HG02970 (cell line): ENCODE results near the gene PRR19.
"Not testable (repeated sequence)": the region's sequence is repeated elsewhere in the genome, so short reads cannot be mapped to it uniquely, and the experiment has no call there.

Experiments
- ATAC-seq: cut with Tn5 transposase; IDR thresholded peaks from one replicate; pipeline ENCODE4 v1.9.1; 2021; ENCODE audit warnings: mild to moderate bottlenecking, moderate library complexity, moderate number of reproducible peaks; ENCODE audit not compliant: unreplicated experiment, low FRiP score

The PRR19 gene

DNA sequence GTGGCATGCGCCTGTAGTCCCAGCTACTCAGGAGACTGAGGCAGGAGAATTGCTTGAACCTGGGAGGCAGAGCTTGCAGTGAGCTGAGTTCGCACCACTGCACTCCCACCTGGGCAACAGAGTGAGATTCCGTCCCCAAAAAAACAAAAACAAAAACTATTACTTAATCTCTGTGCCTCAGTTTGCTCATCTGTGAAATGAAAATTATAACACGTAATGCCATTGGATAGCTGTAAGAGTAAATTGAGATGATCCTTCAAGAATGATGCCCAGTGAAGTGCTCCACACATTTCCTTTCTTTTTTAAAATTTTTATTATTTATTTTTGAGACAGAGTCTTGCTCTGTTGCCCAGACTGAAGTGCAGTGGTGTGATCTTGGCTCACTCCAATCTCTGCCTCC lies 38.0 kb downstream of the PRR19 start:
- not testable (repeated sequence) for ATAC-seq

DNA sequence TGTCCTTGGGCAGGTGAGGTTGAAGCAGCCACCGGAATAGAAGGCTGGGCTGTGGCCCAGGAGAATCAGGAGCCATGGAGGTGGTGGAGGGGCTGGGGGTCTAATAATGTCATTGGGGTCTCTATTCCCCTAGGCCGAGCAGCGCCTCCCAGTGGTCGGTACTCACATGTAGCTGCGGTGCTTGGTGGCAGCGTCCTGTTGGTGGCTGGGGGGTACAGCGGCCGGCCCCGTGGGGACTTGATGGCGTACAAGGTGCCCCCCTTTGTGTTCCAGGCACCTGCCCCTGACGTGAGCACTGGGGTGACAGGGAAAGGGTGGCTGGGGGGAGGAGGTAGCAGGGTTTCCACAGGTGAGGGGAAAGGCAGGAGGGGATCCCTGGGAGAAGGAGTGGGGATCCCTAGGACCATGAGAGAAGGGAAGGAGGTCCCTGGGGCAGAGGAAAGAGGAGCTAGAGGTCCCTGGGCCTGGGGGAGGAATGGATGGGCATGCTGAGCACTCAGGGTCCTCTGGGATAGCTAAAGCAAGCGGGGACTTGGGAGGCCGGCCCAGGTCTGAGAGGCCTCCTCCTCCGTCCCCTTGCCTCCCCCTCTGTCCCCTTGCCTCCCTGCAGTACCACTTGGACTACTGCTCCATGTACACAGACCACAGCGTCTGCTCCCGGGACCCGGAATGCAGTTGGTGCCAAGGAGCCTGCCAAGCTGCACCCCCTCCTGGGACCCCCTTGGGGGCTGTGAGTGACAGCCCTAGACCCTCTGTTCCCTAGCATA lies 41.6 kb downstream of the PRR19 start:
- no peak for ATAC-seq

DNA sequence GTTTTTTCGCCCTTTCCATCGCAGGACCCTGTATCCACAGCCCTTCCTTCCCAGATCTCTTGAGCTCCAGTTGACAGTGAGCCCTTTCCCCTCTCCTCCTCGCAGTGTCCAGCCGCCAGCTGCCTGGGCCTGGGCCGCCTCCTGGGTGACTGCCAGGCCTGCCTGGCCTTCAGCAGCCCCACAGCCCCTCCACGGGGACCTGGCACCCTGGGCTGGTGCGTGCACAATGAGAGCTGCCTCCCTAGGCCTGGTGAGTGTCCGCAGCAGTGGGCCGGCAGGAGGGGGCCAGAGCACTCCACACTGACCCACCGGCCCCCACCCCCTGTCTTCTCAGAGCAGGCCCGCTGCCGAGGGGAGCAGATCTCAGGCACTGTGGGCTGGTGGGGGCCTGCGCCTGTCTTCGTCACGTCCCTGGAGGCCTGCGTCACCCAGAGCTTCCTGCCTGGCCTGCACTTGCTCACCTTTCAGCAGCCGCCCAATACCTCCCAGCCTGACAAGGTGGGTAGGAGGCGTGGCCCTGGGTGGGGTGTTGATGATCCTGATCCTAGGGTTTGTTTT lies 42.5 kb downstream of the PRR19 start:
- ATAC-seq = no peak

DNA sequence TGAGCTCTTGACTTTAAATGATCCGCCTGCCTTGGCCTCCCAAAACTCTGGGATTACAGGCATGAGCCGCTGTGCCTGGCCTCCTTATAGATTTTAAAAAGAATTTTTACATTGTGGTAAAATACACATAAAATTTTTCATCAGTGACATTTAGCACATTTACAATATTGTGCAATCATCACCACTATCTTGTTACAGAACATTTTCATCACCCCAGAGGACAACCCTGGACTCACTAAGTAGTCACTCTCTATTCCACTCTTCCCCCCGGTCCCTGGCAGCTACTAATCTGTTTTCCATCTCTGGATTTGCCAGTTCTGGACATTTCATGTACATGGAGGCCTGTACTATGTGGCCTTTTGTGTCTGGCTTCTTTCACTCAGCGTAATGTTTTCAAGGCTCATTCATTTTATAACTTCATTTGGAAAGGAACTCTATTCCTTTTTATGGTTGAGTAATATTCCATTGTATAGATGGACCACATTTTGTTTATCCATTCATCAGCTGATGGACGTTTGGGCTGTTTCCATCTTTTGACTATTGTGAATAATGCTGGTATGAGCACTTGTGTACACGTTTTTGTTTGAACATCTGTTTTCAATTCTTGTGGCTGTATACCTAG lies 43.4 kb downstream of the PRR19 start:
- no peak for ATAC-seq

DNA sequence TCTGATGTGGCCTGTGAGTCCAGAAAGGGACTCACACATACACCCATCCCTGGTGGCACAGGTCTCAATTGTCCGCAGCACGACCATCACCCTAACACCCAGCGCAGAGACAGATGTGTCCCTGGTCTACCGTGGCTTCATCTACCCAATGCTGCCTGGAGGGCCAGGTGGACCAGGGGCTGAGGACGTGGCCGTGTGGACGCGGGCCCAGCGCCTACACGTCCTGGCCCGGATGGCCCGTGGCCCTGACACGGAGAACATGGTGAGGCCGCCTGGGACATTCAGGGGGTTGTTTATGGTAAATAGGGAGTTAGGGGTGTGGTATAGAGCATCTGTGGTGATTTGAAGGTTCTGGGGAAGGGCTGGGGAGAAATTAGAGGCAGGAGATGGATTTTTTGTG lies 46.3 kb downstream of the PRR19 start:
- ATAC-seq = no peak

DNA sequence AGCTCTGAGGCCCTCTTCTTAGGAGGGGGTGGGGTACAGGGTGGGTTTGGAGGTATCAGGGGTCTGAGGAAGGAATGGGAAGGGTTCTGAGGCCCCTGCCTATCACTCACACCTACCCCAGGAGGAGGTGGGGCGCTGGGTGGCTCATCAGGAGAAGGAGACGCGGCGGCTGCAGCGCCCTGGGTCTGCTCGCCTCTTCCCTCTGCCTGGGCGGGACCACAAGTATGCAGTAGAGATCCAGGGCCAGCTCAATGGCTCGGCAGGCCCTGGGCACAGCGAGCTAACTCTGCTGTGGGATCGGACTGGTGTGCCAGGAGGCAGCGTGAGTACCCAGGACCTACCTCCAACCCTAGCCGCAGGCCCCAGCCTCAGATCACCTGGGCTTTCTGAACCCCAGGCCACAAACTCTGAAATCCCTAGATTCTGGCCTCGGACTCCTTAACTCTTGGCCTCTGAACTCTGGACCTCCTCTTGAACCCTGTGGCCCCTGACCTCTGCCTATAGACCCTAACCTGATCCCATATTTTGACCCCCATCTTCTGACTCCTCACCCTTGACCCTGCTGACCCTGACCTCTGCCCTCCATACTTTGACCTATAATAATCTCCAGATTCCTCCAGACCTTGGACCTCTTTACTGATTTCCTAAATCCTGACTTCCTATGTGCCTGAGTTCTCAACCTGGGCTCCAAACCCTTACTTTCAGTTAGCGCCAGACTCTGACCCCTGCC lies 47.6 kb downstream of the PRR19 start:
- ATAC-seq = no peak

DNA sequence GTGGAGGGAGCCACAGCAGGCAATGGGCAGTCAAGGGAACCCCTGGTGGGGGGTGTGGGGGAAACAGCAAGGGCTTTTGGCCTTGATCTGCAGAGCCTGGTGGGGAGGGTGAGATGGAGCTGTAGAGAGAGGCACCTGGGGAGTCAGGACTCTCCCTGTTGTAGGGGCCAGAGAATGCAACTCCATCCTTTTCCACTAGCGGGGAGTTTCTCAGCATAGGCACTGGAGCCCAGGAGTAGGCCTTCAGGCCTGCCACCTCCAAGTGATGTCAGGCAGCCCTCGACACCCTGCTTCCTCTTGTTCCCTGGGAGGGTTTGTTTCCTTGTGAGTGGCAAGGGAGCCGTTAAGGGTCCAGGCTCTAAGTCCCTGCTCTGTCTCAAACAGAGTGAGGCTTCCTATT lies 48.5 kb downstream of the PRR19 start:
- ATAC-seq = no peak

DNA sequence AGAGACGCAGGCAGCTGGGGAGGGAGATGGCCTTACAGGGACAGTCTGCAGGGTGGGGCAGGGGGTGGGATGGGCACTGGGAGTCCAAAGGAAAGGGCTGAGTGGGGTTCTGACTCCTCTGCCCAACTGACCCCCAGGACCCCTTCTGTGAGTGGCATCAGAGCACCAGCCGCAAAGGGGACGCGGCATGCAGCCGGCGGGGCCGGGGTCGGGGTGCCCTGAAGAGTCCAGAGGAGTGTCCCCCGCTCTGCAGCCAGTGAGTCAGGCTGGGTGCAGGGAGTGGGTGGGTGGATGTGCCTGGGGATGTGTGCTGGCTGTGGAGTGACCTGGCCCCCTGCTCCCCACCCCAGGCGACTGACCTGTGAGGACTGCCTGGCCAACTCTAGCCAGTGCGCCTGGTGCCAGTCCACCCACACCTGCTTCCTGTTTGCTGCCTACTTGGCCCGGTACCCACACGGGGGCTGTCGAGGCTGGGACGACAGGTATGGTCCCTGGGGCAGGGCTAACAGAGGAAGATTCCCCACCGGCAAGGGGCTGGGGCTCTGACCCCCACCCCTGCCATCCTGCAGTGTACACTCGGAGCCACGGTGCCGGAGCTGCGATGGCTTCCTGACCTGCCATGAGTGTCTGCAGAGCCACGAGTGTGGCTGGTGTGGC lies 49.3 kb downstream of the PRR19 start:
- no peak for ATAC-seq

DNA sequence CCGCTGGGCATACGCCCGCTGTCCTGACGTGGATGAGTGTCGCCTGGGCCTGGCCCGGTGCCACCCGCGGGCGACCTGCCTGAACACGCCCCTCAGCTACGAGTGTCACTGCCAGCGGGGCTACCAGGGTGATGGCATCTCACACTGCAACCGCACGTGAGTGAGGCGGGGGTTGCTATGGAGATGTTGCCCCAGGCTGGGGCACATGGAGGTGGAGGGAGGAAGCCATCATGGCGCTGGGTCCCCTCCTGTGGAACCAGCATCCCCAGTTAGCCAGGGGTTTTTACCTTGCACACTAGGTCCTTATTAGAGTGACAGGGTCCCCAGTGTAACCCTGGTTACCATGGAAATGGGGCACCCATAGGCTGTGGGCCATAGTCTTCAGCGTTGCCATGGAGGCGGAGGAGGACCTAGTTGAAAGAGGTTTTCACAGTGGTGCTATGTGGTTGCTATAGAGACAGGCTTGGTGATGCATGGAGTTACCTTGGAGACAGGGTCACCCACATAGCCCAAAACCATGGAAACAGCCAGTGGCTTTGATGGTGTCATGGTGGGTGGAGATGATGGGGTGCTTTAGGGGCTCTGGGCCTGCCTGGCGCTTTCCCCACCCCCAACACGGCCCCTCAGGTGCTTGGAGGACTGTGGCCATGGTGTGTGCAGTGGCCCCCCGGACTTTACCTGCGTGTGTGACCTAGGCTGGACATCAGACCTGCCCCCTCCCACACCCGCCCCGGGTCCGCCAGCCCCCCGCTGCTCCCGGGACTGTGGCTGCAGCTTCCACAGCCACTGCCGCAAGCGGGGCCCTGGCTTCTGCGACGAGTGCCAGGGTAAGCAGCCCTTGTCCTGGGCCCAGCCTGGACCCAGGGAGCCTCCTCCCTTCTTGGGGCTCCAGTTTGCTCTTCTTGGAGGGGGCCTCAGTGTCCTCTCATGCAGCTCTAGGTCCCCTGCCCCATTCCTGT lies 50.6 kb downstream of the PRR19 start:
- ATAC-seq = no peak

DNA sequence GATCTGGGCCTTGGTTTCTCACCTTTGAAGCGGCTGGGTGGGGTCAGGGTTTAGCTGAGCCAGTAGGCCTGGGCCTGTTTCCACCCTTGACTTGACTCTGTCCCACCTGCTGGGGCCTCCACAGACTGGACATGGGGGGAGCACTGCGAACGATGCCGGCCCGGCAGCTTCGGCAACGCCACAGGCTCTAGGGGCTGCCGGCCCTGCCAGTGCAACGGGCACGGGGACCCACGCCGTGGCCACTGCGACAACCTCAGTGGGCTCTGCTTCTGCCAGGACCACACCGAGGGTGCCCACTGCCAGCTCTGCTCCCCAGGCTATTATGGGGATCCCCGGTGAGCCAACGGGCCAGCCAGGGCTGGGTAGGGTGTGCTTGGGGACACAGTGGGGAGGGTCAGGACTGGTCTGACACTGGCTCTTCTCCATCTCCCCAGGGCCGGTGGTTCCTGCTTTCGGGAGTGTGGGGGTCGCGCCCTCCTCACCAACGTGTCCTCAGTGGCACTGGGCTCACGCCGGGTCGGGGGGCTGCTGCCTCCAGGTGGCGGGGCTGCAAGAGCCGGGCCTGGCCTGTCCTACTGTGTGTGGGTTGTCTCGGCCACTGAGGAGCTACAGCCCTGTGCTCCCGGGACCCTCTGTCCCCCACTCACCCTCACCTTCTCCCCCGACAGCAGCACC lies 51.5 kb downstream of the PRR19 start:
- ATAC-seq = no peak

DNA sequence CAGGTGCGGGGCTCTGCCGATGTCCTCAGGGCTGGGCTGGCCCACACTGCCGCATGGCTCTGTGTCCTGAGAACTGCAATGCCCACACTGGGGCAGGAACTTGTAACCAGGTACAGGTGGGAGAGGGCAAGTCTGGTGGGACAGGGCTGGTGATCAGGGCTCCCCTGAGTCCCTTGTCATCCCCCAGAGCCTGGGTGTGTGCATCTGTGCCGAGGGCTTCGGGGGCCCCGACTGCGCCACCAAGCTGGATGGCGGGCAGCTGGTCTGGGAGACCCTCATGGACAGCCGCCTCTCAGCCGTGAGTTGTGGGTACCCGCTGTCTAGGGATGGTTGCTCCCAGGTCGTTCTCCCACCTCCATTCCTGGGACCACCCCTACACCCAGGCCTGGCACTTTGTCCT lies 54.0 kb downstream of the PRR19 start:
- no peak for ATAC-seq

DNA sequence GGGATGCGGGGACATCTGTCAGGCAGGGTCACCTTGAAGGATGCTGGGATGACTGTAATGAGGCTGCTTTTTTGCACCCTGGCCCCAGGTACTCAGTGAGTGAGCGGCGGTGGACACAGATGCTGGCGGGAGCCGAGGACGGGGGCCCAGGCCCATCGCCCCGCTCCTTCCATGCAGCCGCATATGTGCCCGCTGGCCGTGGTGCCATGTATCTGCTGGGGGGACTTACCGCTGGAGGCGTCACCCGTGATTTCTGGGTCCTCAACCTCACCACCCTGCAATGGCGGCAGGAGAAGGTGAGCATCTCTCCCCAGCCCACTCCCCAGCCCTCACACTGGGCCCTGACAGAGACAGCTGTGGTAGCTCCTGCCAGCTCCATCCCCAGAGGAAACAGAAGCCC lies 54.8 kb downstream of the PRR19 start:
- ATAC-seq = no peak

DNA sequence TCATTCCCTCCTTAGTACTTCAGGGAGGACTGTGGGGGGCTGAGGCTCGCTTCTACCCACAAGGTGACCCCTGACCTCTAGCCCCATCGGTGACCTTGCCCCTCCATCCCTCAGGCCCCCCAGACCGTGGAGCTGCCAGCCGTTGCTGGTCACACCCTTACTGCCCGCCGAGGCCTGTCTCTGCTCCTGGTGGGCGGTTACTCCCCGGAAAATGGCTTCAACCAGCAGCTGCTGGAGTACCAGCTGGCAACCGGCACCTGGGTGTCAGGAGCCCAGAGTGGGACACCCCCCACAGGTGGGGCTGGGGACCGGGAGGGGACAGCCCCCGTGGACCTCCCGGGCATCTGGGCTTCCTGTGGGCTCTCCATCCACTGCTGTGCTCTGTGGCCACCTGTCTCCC lies 55.4 kb downstream of the PRR19 start:
- ATAC-seq = no peak
